ENCODE measurements around the gene CTU2. TPM values are rescaled to one million over a fixed set of nuclear protein-coding genes. Genes with fewer than 3 reads are reported as not detected.

CTU2 gene
- total RNA-seq, 4 donors from 2014 or later, result 2.8 to 5.6 (median 4.2) TPM; not detected in 1

GRCh38 chr16:88678224-88678979 is 27.9 kb upstream of the CTU2 start:
- H3K27me3 ChIP-seq, result peaks cover 37% of the 10 kb centered on the region
- no peaks in the 10 kb centered on the region for H3K9me3 ChIP-seq
- WGBS, 2 donors (ENCODE audit: low coverage in 1 of 2), result 80% methylated on average over 28 of the region's 32 CpGs; no CpG with 5 or more reads in 1 of the 2 donors
- H3K27ac ChIP-seq, result no peak overlapping the region
- H3K4me3 ChIP-seq, result no peak overlapping the region
- TF ChIP-seq EP300 (IDR thresholded peaks at IDR 0.05; ENCODE audit: low read depth) (no peak), POLR2A (IDR thresholded peaks at IDR 0.05) (no peak), CTCF (IDR thresholded peaks at IDR 0.05) (no peak), POLR2AphosphoS5 (IDR thresholded peaks at IDR 0.05) (no peak)
- H3K36me3 ChIP-seq, result no peaks in the 10 kb centered on the region
- in situ Hi-C loops (cut with MboI; ENCODE audit: low pct_ligation_motif_present in 1 of 4, low pct_unique_long_range_greater_than_20kb in 1 of 4, low sequenced_read_pairs in 3 of 4) (no loop called here), intact Hi-C loops (cut with DNase I; ENCODE audit: low total_unique reads) (no loop called here)
- no peak for DNase-seq
- H3K4me1 ChIP-seq, result peaks cover 0 to 10% (median 3%) of the 10 kb centered on the region in 4 donors

GRCh38 chr16:88680554-88681083 is 25.7 kb upstream of the CTU2 start:
- Histone ChIP-seq H3K4me3 (no peak overlapping the region), H3K4me1 (peaks cover 0 to 18% (median 4%) of the 10 kb centered on the region in 4 donors), H3K27ac (peak overlapping the region in 2 of 4 donors; percentile 75 to 76), H3K27me3 (peaks cover 58% of the 10 kb centered on the region), H3K36me3 (no peaks in the 10 kb centered on the region), H3K9me3 (no peaks in the 10 kb centered on the region)
- in situ Hi-C loops (cut with MboI; ENCODE audit: low pct_ligation_motif_present in 1 of 4, low pct_unique_long_range_greater_than_20kb in 1 of 4, low sequenced_read_pairs in 3 of 4), result no loop called here
- TF ChIP-seq EP300 (IDR thresholded peaks at IDR 0.05; ENCODE audit: low read depth) (no peak), POLR2A (IDR thresholded peaks at IDR 0.05) (no peak), POLR2AphosphoS5 (IDR thresholded peaks at IDR 0.05) (no peak), CTCF (IDR thresholded peaks at IDR 0.05) (no peak)
- intact Hi-C loops (cut with DNase I; ENCODE audit: low total_unique reads), result no loop called here
- 87 to 100% methylated on average over 1 to 5 of the region's 5 CpGs for WGBS, 2 donors (ENCODE audit: low coverage in 1 of 2)
- no peak for DNase-seq

GRCh38 chr16:88681084-88681680 is 25.1 kb upstream of the CTU2 start:
- intact Hi-C loops (cut with DNase I; ENCODE audit: low total_unique reads), result no loop called here
- peak; percentile 83 for DNase-seq

More at GRCh38 chr16:88681084-88681680, 25.1 kb upstream of the CTU2 start:
- peaks cover 0 to 22% (median 7%) of the 10 kb centered on the region in 4 donors for H3K4me1 ChIP-seq
- 42% methylated on average over 21 of the region's 31 CpGs; no CpG with 5 or more reads in 1 of the 2 donors for WGBS, 2 donors (ENCODE audit: low coverage in 1 of 2)
- H3K36me3 ChIP-seq, result no peaks in the 10 kb centered on the region
- peaks cover 64% of the 10 kb centered on the region for H3K27me3 ChIP-seq
- TF ChIP-seq EP300 (IDR thresholded peaks at IDR 0.05; ENCODE audit: low read depth), result no peak
- TF ChIP-seq POLR2AphosphoS5 (IDR thresholded peaks at IDR 0.05), result no peak
- peak; percentile 35 to 57 (median 53) for TF ChIP-seq CTCF (IDR thresholded peaks at IDR 0.05)
- no peak overlapping the region for H3K4me3 ChIP-seq
- in situ Hi-C loops (cut with MboI; ENCODE audit: low pct_ligation_motif_present in 1 of 4, low pct_unique_long_range_greater_than_20kb in 1 of 4, low sequenced_read_pairs in 3 of 4), result no loop called here
- peak overlapping the region; percentile 65 to 76 (median 76) for H3K27ac ChIP-seq
- H3K9me3 ChIP-seq, result no peaks in the 10 kb centered on the region

All from transverse colon (tissue), 4 donors.